Bronchial epithelial cell (primary cell): Measurements from ENCODE around the gene SLC35A5. TPM values are rescaled to one million over a fixed set of nuclear protein-coding genes. Genes with fewer than 3 reads are reported as not detected.
"Not testable (repeated sequence)": the region's sequence is repeated elsewhere in the genome, so short reads cannot be mapped to it uniquely, and the experiment has no call there.

Source experiments
- DNase-seq: peaks from one replicate; pipeline ENCODE4 v3.0.0-alpha.2; 2010; ENCODE audit warnings: low read depth
- FAIRE-seq: peaks from 2 replicates; lab custom pipeline; 2011; peaks lifted over from hg19 to GRCh38; lab: Jason Lieb, UNC
- H3K27me3 ChIP-seq: 2 replicates; pipeline ENCODE4 v1.5.1; 2011; ENCODE audit warnings: low read length; ENCODE audit not compliant: control insufficient read depth, insufficient read depth
- H3K36me3 ChIP-seq: 2 replicates; pipeline ENCODE4 v1.5.1; 2011; ENCODE audit warnings: low read length; ENCODE audit not compliant: control insufficient read depth, insufficient read depth
- H3K4me3 ChIP-seq: 2 replicates; pipeline ENCODE4 v1.5.1; 2011; ENCODE audit warnings: mild to moderate bottlenecking, low read depth, low read length, control low read depth
- total RNA-seq: library from RNA; depleted of rRNA; stranded (reverse); fragments of >200 nt; gene quantifications from 2 replicates; pipeline ENCODE4 v1.2.1, GENCODE V29; 2014
- TF ChIP-seq, protein P1 (sequence below): IDR thresholded peaks from 2 replicates; pipeline ENCODE4 v1.5.1; 2011; ENCODE audit warnings: mild to moderate bottlenecking, moderate library complexity, low read length, control low read depth, inconsistent platforms; ENCODE audit not compliant: insufficient read depth, severe bottlenecking

SLC35A5 gene
- total RNA-seq, 1 donor from 2014 or later, result 14.0 TPM

DNA sequence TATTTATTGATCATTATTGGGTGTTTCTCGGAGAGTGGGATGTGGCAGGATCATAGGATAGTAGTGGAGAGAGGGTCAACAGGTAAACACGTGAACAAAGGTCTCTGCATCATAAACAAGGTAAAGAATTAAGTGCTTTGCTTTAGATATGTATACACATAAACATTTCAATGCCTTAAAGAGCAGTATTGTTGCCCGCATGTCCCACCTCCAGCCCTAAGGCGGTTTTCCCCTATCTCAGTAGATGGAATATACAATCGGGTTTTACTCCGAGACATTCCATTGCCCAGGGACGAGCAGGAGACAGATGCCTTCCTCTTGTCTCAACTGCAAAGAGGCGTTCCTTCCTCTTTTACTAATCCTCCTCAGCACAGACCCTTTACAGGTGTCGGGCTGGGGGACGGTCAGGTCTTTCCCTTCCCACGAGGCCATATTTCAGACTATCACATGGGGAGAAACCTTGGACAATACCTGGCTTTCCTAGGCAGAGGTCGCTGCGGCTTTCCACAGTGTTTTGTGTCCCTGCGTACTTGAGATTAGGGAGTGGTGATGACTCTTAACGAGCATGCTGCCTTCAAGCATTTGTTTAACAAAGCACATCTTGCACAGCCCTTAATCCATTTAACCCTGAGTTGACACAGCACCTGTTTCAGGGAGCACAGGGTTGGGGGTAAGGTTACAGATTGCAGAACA, 2.5 kb downstream of the SLC35A5 start:
- H3K4me3 ChIP-seq, H3K27me3 ChIP-seq, H3K36me3 ChIP-seq, DNase-seq, FAIRE-seq: not testable (repeated sequence)
- TF ChIP-seq, protein P1, sequence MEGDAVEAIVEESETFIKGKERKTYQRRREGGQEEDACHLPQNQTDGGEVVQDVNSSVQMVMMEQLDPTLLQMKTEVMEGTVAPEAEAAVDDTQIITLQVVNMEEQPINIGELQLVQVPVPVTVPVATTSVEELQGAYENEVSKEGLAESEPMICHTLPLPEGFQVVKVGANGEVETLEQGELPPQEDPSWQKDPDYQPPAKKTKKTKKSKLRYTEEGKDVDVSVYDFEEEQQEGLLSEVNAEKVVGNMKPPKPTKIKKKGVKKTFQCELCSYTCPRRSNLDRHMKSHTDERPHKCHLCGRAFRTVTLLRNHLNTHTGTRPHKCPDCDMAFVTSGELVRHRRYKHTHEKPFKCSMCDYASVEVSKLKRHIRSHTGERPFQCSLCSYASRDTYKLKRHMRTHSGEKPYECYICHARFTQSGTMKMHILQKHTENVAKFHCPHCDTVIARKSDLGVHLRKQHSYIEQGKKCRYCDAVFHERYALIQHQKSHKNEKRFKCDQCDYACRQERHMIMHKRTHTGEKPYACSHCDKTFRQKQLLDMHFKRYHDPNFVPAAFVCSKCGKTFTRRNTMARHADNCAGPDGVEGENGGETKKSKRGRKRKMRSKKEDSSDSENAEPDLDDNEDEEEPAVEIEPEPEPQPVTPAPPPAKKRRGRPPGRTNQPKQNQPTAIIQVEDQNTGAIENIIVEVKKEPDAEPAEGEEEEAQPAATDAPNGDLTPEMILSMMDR, result peak; percentile 1

DNA sequence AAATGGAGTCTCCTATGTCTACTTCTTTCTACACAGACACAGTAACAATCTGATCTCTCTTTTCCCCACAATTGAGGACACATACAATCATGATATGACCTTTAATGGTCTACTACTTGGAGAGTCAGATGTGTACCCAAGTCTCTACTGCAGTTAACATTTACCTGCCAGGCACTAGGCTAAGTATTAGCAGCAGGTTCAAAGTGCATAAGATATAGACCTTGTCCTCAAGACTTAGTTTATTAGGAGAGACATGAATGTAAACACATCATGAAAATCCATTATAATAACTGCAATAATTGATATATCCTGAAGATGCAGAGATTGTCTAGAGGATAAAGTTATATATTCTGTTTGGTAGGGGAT, 3.1 kb downstream of the SLC35A5 start:
- TF ChIP-seq, protein P1, result no peak
- no peak for DNase-seq
- Histone ChIP-seq H3K36me3 (no peaks in the 10 kb centered on the region), H3K4me3 (no peak overlapping the region), H3K27me3 (no peaks in the 10 kb centered on the region)
- FAIRE-seq, result no peak

DNA sequence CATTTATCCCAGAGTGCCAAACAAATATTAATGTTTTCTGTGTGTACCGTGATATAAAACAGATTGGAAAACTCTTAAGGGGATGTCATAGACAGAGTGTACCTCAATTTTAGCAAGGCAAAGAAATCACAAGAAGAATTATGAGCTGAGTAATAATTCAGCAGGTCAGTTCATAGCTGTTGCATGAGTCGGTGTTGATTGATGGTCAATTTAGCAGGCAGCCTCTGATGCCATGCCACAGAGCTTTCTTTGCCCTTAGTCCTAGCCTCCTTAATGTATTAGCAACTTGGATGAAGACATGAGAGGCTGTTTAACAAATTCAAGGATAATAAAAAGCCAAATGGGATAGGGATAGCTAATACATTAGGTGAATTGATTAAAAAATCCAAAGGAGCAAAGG, 6.8 kb downstream of the SLC35A5 start:
- H3K4me3 ChIP-seq, result no peak overlapping the region
- TF ChIP-seq, protein P1, result no peak
- no peaks in the 10 kb centered on the region for H3K27me3 ChIP-seq
- FAIRE-seq, result no peak
- H3K36me3 ChIP-seq, result peaks cover 1% of the 10 kb centered on the region
- peak; percentile 74 for DNase-seq

DNA sequence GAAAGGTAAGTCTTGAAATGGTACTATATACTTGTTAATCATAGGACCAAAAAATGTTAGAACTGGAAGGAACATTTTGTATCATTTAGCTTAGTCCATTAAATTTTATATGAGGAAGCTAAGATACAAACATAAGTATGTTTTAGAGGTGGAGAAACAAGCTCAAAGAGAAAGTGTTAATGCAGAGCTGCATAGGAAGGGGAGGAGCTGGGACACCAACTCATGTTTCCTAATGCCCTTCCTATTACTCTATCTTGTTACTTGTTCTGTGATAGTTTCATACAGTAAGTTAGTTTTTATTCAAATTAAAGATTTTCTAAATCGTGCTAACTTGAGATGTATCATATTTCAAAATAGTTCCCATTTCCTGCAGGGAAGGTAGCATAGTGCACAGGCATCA, 7.4 kb downstream of the SLC35A5 start:
- TF ChIP-seq, protein P1, result no peak
- FAIRE-seq (no peak), DNase-seq (no peak)
- no peak overlapping the region for H3K4me3 ChIP-seq
- H3K36me3 ChIP-seq, result peaks cover 1% of the 10 kb centered on the region
- H3K27me3 ChIP-seq, result no peaks in the 10 kb centered on the region

DNA sequence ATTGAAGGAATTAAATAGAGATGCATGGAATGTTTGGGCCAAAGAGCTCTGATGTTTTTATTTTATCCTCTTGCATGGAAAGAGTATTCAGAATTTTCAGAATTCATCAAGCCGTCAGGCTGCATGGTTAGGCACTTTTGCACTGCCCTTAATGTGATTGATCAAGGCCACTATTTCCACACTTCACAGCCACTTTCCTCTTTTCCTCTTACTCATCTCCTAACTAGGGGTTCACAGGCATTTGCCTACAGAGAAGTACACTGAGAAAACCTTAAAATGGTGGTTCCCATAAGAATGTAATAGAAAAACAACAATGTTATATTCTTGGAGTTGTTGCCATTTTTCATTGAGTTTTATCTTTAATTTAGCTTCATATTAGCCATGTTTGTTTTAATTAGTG, 10.9 kb downstream of the SLC35A5 start:
- H3K27me3 ChIP-seq, result no peaks in the 10 kb centered on the region
- TF ChIP-seq, protein P1, result no peak
- H3K36me3 ChIP-seq, result peaks cover 1% of the 10 kb centered on the region
- H3K4me3 ChIP-seq, result no peak overlapping the region
- DNase-seq (no peak), FAIRE-seq (no peak)

DNA sequence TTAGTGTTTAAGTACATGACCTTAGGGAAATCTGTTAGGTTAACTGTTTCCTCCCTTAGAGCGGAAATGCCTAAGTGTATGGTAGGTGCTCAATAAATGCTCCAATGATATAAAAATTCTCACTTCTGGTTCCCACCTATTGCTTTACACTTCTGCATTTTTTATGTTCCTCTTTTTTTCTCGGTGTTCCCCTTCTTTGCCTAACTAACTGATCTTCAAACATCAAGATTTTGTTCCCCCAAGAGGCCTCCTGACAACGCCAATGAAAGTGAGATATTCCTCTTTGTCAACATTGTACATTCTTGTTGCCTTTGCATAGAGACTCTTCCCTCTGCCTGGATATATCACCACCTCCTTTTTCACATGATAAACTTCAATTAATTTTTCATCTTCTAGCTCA, 17.4 kb downstream of the SLC35A5 start:
- TF ChIP-seq, protein P1, result no peak
- FAIRE-seq (no peak), DNase-seq (no peak)

More for the DNA sequence above, 17.4 kb downstream of the SLC35A5 start:
- Histone ChIP-seq H3K27me3 (no peaks in the 10 kb centered on the region), H3K4me3 (no peak overlapping the region), H3K36me3 (no peaks in the 10 kb centered on the region)
